HL-60 (cell line): ENCODE measurements around the gene SLC12A6.

Experiments
- DNase-seq, 2 experiments: peaks; one replicate each; pipeline ENCODE4 v3.0.0-alpha.2; 2010 to 2020; ENCODE audit warnings: low read depth in 1 of 2, low spot score in 1 of 2
- H3K27ac ChIP-seq: fragments of 250-450 bp; sonication (Bioruptor Pico); replicated peaks from 2 replicates; pipeline ENCODE4 v1.5.1; 2020; ENCODE audit warnings: mild to moderate bottlenecking, moderate library complexity
- H3K27me3 ChIP-seq: fragments of 250-450 bp; sonication (Bioruptor Pico); 2 replicates; pipeline ENCODE4 v1.5.1; 2021; ENCODE audit warnings: mild to moderate bottlenecking, moderate library complexity; ENCODE audit not compliant: insufficient read depth, poor library complexity, severe bottlenecking
- H3K4me3 ChIP-seq: replicated peaks from 2 replicates; pipeline ENCODE4 v1.5.1; 2011; ENCODE audit warnings: mild to moderate bottlenecking, control low read depth, low read length; ENCODE audit not compliant: insufficient read depth
- GABPA ChIP-seq: IDR thresholded peaks from 2 replicates; pipeline ENCODE4 v1.6.1; 2012; ENCODE audit warnings: low read depth
- POLR2AphosphoS5 ChIP-seq: IDR thresholded peaks from 2 replicates; pipeline ENCODE4 v1.6.1; 2012; ENCODE audit warnings: low read depth
- SPI1 ChIP-seq: IDR thresholded peaks from 2 replicates; pipeline ENCODE4 v1.6.1; 2012; ENCODE audit warnings: low read depth, mild to moderate bottlenecking, borderline replicate concordance
- TF ChIP-seq, protein P1 (sequence below): IDR thresholded peaks from 2 replicates; pipeline ENCODE4 v1.6.1; 2012; ENCODE audit warnings: low read depth; ENCODE audit not compliant: insufficient replicate concordance
- TF ChIP-seq, protein P2 (sequence below): IDR thresholded peaks from one replicate; pipeline ENCODE4 v1.5.1; 2011; ENCODE audit warnings: low read length, control low read depth, inconsistent platforms; ENCODE audit not compliant: insufficient read depth

The SLC12A6 gene

DNA sequence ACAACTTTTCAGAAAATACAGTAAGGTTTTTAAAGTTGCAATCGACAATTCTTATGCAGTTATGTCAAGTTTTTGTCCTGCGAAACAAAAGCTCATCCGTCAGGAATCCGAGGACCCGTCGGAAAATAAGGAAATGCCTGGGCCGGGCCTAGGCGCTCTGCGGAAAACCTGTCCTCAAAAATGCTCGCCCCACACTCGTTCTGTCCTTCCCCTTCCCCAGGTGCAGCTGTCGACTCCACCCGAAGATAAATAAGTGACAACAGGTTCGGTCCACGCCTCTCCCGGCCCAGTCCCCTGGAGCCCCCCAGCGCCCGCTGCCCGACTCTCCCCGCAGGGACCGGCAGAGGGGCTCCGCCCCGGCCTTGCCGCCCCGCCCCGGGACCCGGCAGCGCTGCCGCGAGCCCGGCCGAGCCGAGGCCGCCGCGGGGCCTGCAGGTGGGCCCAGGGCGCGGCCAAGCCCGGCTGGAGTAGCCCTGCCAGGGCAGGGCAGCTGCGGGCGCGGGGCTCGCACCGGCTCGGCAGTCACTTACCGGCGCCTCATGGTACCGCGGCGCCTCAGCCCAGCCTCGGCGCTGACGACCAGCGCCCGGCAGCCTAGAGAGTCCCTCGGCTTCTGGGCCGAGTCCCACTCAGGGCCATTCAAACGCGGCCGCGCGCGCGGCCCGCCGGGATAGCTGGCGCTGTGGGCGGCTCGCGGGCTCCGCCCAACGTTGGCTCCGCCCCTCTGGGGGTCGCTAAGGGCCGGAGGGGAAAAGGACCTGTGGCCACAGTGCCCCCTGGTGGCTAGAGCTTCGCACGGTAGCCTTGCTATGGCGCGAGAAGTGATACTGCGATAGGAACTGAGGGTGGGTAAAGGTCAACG, 127.9 kb downstream of the SLC12A6 start, which contains the start of gene KATNBL1:
Gene KATNBL1 (minus strand): TSS at position 676 of the 862 bp plus-strand sequence. CDS start 46,420 bp downstream, outside the sequence.
- Histone ChIP-seq H3K4me3 (peak within 1 kb of the TSS; percentile 71), H3K27ac (peak within 1 kb of the TSS; percentile 71), H3K27me3 (no peaks in the 10 kb centered on the region)
- DNase-seq = peak; percentile 82 to 95
- TF ChIP-seq SPI1 = peak; percentile 70
- TF ChIP-seq, protein P1, sequence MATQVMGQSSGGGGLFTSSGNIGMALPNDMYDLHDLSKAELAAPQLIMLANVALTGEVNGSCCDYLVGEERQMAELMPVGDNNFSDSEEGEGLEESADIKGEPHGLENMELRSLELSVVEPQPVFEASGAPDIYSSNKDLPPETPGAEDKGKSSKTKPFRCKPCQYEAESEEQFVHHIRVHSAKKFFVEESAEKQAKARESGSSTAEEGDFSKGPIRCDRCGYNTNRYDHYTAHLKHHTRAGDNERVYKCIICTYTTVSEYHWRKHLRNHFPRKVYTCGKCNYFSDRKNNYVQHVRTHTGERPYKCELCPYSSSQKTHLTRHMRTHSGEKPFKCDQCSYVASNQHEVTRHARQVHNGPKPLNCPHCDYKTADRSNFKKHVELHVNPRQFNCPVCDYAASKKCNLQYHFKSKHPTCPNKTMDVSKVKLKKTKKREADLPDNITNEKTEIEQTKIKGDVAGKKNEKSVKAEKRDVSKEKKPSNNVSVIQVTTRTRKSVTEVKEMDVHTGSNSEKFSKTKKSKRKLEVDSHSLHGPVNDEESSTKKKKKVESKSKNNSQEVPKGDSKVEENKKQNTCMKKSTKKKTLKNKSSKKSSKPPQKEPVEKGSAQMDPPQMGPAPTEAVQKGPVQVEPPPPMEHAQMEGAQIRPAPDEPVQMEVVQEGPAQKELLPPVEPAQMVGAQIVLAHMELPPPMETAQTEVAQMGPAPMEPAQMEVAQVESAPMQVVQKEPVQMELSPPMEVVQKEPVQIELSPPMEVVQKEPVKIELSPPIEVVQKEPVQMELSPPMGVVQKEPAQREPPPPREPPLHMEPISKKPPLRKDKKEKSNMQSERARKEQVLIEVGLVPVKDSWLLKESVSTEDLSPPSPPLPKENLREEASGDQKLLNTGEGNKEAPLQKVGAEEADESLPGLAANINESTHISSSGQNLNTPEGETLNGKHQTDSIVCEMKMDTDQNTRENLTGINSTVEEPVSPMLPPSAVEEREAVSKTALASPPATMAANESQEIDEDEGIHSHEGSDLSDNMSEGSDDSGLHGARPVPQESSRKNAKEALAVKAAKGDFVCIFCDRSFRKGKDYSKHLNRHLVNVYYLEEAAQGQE = no peak
- TF ChIP-seq, protein P2, sequence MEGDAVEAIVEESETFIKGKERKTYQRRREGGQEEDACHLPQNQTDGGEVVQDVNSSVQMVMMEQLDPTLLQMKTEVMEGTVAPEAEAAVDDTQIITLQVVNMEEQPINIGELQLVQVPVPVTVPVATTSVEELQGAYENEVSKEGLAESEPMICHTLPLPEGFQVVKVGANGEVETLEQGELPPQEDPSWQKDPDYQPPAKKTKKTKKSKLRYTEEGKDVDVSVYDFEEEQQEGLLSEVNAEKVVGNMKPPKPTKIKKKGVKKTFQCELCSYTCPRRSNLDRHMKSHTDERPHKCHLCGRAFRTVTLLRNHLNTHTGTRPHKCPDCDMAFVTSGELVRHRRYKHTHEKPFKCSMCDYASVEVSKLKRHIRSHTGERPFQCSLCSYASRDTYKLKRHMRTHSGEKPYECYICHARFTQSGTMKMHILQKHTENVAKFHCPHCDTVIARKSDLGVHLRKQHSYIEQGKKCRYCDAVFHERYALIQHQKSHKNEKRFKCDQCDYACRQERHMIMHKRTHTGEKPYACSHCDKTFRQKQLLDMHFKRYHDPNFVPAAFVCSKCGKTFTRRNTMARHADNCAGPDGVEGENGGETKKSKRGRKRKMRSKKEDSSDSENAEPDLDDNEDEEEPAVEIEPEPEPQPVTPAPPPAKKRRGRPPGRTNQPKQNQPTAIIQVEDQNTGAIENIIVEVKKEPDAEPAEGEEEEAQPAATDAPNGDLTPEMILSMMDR = peak; percentile 87
- TF ChIP-seq POLR2AphosphoS5 = peak; percentile 62; the same call in 1 of the 2 replicates

DNA sequence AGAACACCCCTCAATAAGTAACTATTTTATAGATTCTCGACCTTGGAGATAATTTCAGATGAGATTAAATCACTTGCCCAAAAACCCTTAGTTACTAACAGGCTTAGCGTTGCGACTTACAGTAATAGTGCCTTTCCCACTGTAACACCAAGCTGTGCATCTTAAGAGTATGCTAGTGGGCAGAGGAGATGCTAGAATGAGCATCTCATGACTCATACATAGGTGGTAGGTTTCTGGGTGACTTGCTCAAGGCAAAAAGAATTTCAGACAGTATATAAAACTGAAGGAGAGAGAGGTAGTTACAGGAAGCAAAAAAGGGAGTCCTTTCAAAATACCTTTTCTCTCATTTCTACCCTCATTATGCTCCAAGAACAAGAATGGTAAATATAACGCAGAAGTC, 131.6 kb downstream of the SLC12A6 start:
- H3K4me3 ChIP-seq = no peak overlapping the region
- H3K27me3 ChIP-seq = no peaks in the 10 kb centered on the region
- DNase-seq = no peak
- TF ChIP-seq POLR2AphosphoS5 (no peak), SPI1 (no peak), GABPA (no peak)
- TF ChIP-seq, protein P1 = no peak
- TF ChIP-seq, protein P2 = no peak
- H3K27ac ChIP-seq = no peak overlapping the region

DNA sequence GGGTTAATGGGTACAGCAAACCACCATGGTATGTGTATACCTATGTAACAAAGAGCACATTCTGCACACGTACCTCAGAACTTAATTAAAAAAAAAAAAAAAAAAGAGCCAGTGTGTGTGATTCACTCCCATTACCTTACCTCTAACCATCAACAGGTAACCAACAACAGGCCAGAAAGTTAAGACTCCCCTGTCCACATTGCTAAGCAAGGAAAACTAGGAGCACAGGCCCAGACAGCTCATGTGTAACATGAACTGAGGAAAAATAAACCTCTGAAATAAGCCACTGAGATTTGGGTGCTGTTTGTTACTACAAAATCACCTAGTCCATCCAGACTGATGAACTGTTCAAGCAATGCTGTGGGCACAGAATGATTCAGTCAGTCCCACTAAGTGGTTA, 133.6 kb downstream of the SLC12A6 start:
- no peaks in the 10 kb centered on the region for H3K27me3 ChIP-seq
- no peak overlapping the region for H3K4me3 ChIP-seq
- no peak overlapping the region for H3K27ac ChIP-seq
- TF ChIP-seq, protein P2 = no peak
- TF ChIP-seq, protein P1 = no peak
- no peak for TF ChIP-seq POLR2AphosphoS5
- no peak for TF ChIP-seq GABPA
- no peak for TF ChIP-seq SPI1
- DNase-seq = no peak
